ENCODE data around the gene BCL2A1. TPM values are rescaled to one million over a fixed set of nuclear protein-coding genes. Genes with fewer than 3 reads are reported as not detected.

The BCL2A1 gene
- total and polyA plus RNA-seq, 2 donors (not counting 1 experiment from before 2014, with no cell fraction given) = 33.8 to 49.2 TPM

DNA sequence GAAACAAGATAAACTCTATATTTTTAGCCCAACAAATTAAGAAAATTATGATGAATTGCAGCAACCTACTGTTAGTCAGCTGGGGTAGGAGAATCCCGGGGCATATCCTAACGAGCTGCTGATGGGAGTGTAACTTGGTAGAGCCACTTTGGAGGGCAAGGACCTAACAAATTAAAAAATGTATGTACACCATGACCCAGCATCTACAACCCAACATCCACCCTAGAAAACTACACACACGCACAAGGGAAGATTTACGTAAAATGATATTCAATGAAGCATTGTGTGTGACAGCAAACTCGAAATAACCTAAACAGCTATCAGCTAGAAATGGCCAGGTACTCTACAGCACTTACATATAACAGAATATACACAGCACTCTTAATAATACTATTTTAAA is 1.9 kb downstream of the BCL2A1 start:
- Histone ChIP-seq H2AFZ (ENCODE audit: insufficient read depth, low read depth, low read length, poor library complexity, severe bottlenecking) (no peak overlapping the region), H3K9me3 (ENCODE audit: control extremely low read depth in 1 of 3, control insufficient read depth in 2 of 3, insufficient read depth in 1 of 3, low read length in 2 of 3) (no peaks in the 10 kb centered on the region), H3K36me3 (replicated peaks in 1 of 2; ENCODE audit: control extremely low read depth in 1 of 2, control insufficient read depth in 1 of 2, extremely low read depth in 1 of 2, insufficient read depth in 2 of 2, low read length in 1 of 2) (no peaks in the 10 kb centered on the region), H3K79me2 (ENCODE audit: control insufficient read depth, insufficient read depth, low read length) (peaks cover 63% of the 10 kb centered on the region), H3K4me3 (ENCODE audit: control extremely low read depth in 1 of 5, extremely low read depth in 1 of 5, insufficient read depth in 1 of 5, low read depth in 2 of 5, low read length in 4 of 5) (peak overlapping the region in 4 of 5 experiments; percentile 25 to 88 (median 52)), H3K9ac (ENCODE audit: low read length) (peak overlapping the region; percentile 50), H3K4me1 (ENCODE audit: control insufficient read depth in 2 of 2, insufficient read depth in 2 of 2, low read length in 2 of 2) (peaks cover 51 to 65% of the 10 kb centered on the region in 2 donors), H4K20me1 (ENCODE audit: control insufficient read depth, insufficient read depth, low read length, poor library complexity, severe bottlenecking) (peaks cover 10% of the 10 kb centered on the region), H3K27me3 (replicated peaks in 1 of 4; ENCODE audit: control extremely low read depth in 1 of 4, control insufficient read depth in 3 of 4, insufficient read depth in 4 of 4, low read length in 3 of 4) (no peaks in the 10 kb centered on the region), H3K27ac (ENCODE audit: low read length in 2 of 2) (peak overlapping the region in 1 of 2 donors; percentile 59), H3K4me2 (replicated peaks; ENCODE audit: low read depth, low read length, poor library complexity, severe bottlenecking) (peak overlapping the region; percentile 57)
- POLR2A ChIA-PET = interaction anchor here (1.0 kb wide), 1 partner anchor 64 kb away, joined by 3 read pairs; no protein-coding TSS in a partner anchor
- Mint-ChIP-seq H3K4me1 (peaks cover 69% of the 10 kb centered on the region), H3K27me3 (no peaks in the 10 kb centered on the region), H3K4me3 (peak overlapping the region; percentile 96), H3K27ac (peak overlapping the region; percentile 88), H3K9me3 (ENCODE audit: insufficient read depth) (no peaks in the 10 kb centered on the region)
- intact Hi-C loops (cut with micrococcal nuclease) = no loop called here
- CTCF ChIA-PET = no interaction called here
- DNase-seq (peak; percentile 32), ATAC-seq (ENCODE audit: low read depth) (no peak)
- no peak for TF ChIP-seq CTCF (IDR thresholded peaks at IDR 0.05)
- TF ChIP-seq EZH2 (IDR thresholded peaks at IDR 0.05; ENCODE audit: borderline replicate concordance, insufficient read depth, low read depth, low read length, poor library complexity, severe bottlenecking) = no peak
- WGBS (ENCODE audit: insufficient coverage) = no CpG with 5 or more reads among the region's 5 CpGs

Measured in B cell (primary cell).